Omental fat pad (tissue), 4 donors: Measurements from ENCODE around the gene CDH9. TPM values are rescaled to one million over a fixed set of nuclear protein-coding genes. Genes with fewer than 3 reads are reported as not detected.

Experiments used
- ATAC-seq: fragments of 150-250 bp; one replicate; pipeline ENCODE4 v1.9.1; 2016; ENCODE audit warnings: mild to moderate bottlenecking, moderate library complexity; ENCODE audit not compliant: low FRiP score
- DNase-seq: peaks from one replicate; pipeline ENCODE4 v3.0.0-alpha.2; 2019; ENCODE audit warnings: low spot score
- CTCF ChIP-seq, 3 donors: fragments of 450-650 bp; IDR thresholded peaks; one replicate each; pipeline ENCODE4 v1.5.1; 2016 to 2017; ENCODE audit warnings: antibody characterized with exemption in 3 of 3, mild to moderate bottlenecking in 3 of 3, moderate library complexity in 2 of 3
- total RNA-seq, 4 donors: library from RNA; depleted of rRNA; stranded (reverse); fragments of >200 nt; gene quantifications; one replicate each; pipeline ENCODE4 v1.1.0, GENCODE V29; 2016

Gene CDH9
- total RNA-seq, 4 donors from 2014 or later = not detected

DNA sequence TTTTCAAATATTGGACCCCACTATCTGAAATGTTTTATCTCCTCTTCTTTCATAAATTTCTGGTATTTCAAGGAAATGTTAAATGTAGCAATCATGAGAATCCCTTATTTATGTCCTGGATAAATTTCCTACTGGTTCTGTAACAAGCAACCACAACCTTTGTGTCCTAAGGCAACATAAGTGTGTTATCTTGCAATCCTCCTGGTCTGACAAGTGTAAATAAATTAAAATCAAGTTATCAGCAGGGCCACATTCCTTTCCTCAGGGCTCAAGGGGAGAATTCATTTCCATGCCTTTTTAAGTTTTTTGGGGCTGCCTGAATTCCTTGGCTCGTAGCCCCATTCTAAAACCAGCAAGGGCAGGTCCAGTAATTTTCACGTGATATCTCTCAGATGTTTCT lies 83.2 kb downstream of the CDH9 start:
- DNase-seq = no peak
- TF ChIP-seq CTCF (IDR thresholded peaks at IDR 0.05) = no peak
- no peak for ATAC-seq

GRCh38 chr5:26948921-26949320 lies 89.5 kb downstream of the CDH9 start:
- no peak for TF ChIP-seq CTCF (IDR thresholded peaks at IDR 0.05)
- DNase-seq (no peak), ATAC-seq (no peak)

GRCh38 chr5:26945901-26946300 lies 92.5 kb downstream of the CDH9 start:
- ATAC-seq (no peak), DNase-seq (no peak)
- no peak for TF ChIP-seq CTCF (IDR thresholded peaks at IDR 0.05)

DNA sequence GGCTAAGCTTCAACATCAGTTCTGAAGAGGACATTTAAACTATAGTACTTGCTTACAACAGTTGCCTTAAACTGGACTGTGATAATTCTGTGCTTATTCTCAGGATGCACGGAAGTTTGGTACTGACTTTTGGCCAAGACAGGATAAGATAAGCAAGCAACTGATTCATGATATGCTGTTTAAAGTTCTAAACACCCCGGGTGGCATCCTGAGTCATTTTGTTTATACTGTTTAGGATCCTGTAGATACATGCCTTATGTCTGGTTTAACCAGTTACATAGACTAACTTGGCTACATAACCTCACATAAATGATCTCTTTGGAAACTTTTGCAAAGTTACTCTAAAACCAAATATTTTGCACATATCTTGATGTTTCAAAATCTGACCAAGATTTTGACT lies 95.9 kb downstream of the CDH9 start:
- DNase-seq = no peak
- TF ChIP-seq CTCF (IDR thresholded peaks at IDR 0.05) = no peak
- ATAC-seq = no peak

- no peak for DNase-seq
- TF ChIP-seq CTCF (IDR thresholded peaks at IDR 0.05) = no peak
- no peak for ATAC-seq
Measured at GRCh38 chr5:26940994-26941393, 97.4 kb downstream of the CDH9 start.

GRCh38 chr5:26932238-26932637 lies 106.1 kb downstream of the CDH9 start:
- no peak for TF ChIP-seq CTCF (IDR thresholded peaks at IDR 0.05)
- ATAC-seq (no peak), DNase-seq (no peak)

DNA sequence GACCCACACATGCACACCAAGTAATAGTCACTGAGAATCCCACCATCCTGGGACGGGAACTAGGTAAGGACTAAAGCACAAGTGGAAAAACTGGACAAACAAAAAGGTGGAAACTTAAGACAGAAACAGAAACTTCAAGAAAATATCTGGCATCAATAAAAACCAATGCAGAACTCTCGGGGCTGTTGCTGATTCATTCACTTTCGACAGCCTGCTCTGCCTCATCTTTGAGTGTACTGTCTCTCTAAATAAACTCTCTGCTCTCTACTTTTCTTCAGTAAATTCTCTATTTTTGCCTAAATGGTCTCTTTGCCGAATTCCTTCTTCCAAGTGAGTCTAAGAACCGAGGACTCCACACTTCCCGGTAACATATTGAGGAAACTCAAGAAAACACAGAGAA lies 116.9 kb downstream of the CDH9 start:
- DNase-seq = no peak
- ATAC-seq = no peak
- no peak for TF ChIP-seq CTCF (IDR thresholded peaks at IDR 0.05)
